ENCODE results near the gene RND3. TPM values are rescaled to one million over a fixed set of nuclear protein-coding genes. Genes with fewer than 3 reads are reported as not detected.

The RND3 gene
- total and polyA plus RNA-seq, 10 of the 15 experiments (the other 5 are each of a cell fraction or from before 2014, with no cell fraction given) = 0.38 to 18.3 (median 0.93) TPM

DNA sequence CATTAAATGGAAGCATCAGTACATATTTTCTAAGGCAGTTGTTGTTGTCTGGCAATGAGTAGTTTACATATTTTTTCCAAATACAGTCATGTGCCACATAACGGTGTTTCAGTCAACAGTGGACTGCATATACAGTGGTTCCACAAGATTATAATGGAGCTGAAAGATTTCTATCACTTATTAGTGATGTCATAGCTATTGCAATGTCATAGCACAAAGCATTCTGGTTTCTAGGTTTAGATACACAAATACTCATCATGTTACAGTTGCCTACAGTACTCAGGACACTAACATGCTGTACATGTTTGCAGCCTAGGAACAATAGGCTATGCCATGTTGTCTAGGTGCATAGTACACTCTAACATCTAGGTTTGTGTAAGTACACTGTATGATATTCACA lies 45.0 kb downstream of the RND3 start:
- H3K4me2 ChIP-seq (ENCODE audit: control insufficient read depth, insufficient read depth) = no peak overlapping the region
- in situ Hi-C loops (cut with MboI) (no loop called here), intact Hi-C loops (cut with micrococcal nuclease; ENCODE audit: unreplicated experiment) (no loop called here)
- no peaks in the 10 kb centered on the region for H3K36me3 ChIP-seq (ENCODE audit: control insufficient read depth in 2 of 2, insufficient read depth in 2 of 2, low read length in 1 of 2)
- H3K79me2 ChIP-seq (ENCODE audit: control insufficient read depth, insufficient read depth, low read length) = no peaks in the 10 kb centered on the region
- ChIA-PET POLR2A (no interaction called here), RAD21 (ENCODE audit: unreplicated experiment) (no interaction called here), CTCF (interaction anchor here (1.2 kb wide), 2 partner anchors 18 to 29 kb away, joined by 3 read pairs; no protein-coding TSS in a partner anchor), SMC1A (ENCODE audit: uncharacterized antibody, unreplicated experiment) (interaction anchor here (0.6 to 1.6 kb wide), 4 partner anchors 18 to 350 kb away, joined by 3 to 7 read pairs (median 3); no protein-coding TSS in a partner anchor)
- no peaks in the 10 kb centered on the region for H3K4me1 ChIP-seq (ENCODE audit: control insufficient read depth, insufficient read depth, low read length)
- ATAC-seq (no peak), FAIRE-seq (no peak), DNase-seq (ENCODE audit: low read depth, low spot score) (no peak)
- no peak overlapping the region for H2AFZ ChIP-seq (ENCODE audit: control insufficient read depth, low read depth, low read length)
- TF ChIP-seq RBBP5 (conservative IDR thresholded peaks at IDR 0.05) = no peak
- no peak for TF ChIP-seq CBFB (IDR thresholded peaks at IDR 0.05; ENCODE audit: low read depth)
- TF ChIP-seq TCF3 (IDR thresholded peaks at IDR 0.05; ENCODE audit: borderline replicate concordance, insufficient read depth, low read depth, low read length) = no peak
- TF ChIP-seq, protein P1, sequence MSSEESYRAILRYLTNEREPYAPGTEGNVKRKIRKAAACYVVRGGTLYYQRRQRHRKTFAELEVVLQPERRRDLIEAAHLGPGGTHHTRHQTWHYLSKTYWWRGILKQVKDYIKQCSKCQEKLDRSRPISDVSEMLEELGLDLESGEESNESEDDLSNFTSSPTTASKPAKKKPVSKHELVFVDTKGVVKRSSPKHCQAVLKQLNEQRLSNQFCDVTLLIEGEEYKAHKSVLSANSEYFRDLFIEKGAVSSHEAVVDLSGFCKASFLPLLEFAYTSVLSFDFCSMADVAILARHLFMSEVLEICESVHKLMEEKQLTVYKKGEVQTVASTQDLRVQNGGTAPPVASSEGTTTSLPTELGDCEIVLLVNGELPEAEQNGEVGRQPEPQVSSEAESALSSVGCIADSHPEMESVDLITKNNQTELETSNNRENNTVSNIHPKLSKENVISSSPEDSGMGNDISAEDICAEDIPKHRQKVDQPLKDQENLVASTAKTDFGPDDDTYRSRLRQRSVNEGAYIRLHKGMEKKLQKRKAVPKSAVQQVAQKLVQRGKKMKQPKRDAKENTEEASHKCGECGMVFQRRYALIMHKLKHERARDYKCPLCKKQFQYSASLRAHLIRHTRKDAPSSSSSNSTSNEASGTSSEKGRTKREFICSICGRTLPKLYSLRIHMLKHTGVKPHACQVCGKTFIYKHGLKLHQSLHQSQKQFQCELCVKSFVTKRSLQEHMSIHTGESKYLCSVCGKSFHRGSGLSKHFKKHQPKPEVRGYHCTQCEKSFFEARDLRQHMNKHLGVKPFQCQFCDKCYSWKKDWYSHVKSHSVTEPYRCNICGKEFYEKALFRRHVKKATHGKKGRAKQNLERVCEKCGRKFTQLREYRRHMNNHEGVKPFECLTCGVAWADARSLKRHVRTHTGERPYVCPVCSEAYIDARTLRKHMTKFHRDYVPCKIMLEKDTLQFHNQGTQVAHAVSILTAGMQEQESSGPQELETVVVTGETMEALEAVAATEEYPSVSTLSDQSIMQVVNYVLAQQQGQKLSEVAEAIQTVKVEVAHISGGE (CRISPR knock-in tag; IDR thresholded peaks at IDR 0.05) = no peak
- TF ChIP-seq, protein P2, sequence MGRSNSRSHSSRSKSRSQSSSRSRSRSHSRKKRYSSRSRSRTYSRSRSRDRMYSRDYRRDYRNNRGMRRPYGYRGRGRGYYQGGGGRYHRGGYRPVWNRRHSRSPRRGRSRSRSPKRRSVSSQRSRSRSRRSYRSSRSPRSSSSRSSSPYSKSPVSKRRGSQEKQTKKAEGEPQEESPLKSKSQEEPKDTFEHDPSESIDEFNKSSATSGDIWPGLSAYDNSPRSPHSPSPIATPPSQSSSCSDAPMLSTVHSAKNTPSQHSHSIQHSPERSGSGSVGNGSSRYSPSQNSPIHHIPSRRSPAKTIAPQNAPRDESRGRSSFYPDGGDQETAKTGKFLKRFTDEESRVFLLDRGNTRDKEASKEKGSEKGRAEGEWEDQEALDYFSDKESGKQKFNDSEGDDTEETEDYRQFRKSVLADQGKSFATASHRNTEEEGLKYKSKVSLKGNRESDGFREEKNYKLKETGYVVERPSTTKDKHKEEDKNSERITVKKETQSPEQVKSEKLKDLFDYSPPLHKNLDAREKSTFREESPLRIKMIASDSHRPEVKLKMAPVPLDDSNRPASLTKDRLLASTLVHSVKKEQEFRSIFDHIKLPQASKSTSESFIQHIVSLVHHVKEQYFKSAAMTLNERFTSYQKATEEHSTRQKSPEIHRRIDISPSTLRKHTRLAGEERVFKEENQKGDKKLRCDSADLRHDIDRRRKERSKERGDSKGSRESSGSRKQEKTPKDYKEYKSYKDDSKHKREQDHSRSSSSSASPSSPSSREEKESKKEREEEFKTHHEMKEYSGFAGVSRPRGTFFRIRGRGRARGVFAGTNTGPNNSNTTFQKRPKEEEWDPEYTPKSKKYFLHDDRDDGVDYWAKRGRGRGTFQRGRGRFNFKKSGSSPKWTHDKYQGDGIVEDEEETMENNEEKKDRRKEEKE (IDR thresholded peaks at IDR 0.05) = no peak
- no peaks in the 10 kb centered on the region for H3K27me3 ChIP-seq (replicated peaks in 1 of 2; ENCODE audit: control insufficient read depth in 2 of 2, insufficient read depth in 2 of 2, low read length in 1 of 2)
- BruUV-seq (replicated peaks) = no TSS peak
- 4% methylated on average over 1 of the region's 1 CpG for WGBS (ENCODE audit: insufficient coverage, insufficient replicate concordance, low lambda C conversion rate, missing lambda C conversion rate)
- no peaks in the 10 kb centered on the region for H3K9me3 ChIP-seq (replicated peaks; ENCODE audit: control insufficient read depth, insufficient read depth, low read length)
- no peak overlapping the region for H3K9ac ChIP-seq (ENCODE audit: control insufficient read depth, insufficient read depth, low read length)
- H3K27ac ChIP-seq (ENCODE audit: control insufficient read depth, insufficient read depth) = no peak overlapping the region
- no peak overlapping the region for H3K4me3 ChIP-seq
- no peaks in the 10 kb centered on the region for H4K20me1 ChIP-seq (ENCODE audit: control insufficient read depth, insufficient read depth)
